CD4-positive, alpha-beta T cell treated with Interleukin-15 for 1 hour (primary cell): ENCODE results near the gene AJAP1.

Source experiments
- DNase-seq: peaks from one replicate; pipeline ENCODE4 v3.0.0-alpha.2; 2020

The AJAP1 gene

DNA sequence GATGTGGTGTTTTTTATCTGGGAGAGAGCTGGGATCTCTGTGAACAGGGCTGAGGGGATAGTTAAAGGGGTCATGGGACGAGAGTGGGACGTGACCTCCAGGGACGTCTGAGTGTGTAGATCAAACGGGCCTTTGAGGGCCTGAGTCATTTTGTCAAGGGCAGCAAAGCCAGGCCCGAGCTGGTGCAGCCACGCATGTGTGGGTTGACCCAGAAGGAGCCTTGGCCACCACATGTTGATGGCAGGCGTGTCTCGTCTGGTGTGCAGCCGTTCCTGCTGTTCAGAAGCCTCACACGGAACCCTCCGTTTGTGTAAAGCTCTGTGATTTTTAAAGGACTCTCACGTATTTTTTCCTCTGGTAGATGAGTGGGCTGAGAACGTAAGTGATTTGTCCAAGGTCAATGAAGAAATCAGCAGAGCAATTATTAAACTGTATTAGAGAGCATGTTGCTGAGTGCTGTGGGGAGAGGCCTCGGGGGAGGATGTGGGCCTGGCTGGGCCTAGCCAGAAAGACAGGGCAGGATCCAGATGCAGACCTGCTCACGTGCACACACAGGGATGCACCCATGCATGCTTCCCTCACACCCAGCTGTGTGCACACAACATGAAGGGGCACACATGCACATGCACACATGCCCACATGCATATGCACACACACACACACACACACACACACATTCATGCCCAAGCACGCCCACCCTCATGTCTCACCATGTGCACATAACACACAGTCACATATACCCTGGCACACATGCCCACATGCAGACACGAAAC lies 89.8 kb downstream of the AJAP1 start:
- no peak for DNase-seq

DNA sequence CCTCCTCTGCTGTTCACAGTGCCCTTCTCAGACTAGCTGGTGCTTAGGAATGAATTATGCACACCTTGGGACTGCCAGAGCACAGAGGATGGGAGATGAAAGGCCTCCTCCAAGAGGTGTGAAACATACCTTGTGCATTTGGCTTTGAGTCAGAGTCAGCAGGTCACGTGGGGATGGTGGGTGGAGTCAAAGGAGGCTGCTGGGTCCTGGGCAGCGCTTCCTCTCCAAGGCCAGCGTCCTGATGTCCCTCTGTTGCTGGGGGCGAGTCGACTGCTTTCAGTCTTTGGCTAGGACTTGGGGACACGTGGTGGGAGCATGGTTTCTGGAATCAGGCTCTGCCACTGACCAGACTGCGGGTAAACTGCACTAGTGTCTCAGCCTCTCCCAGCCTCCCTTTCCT lies 91.2 kb downstream of the AJAP1 start:
- no peak for DNase-seq

DNA sequence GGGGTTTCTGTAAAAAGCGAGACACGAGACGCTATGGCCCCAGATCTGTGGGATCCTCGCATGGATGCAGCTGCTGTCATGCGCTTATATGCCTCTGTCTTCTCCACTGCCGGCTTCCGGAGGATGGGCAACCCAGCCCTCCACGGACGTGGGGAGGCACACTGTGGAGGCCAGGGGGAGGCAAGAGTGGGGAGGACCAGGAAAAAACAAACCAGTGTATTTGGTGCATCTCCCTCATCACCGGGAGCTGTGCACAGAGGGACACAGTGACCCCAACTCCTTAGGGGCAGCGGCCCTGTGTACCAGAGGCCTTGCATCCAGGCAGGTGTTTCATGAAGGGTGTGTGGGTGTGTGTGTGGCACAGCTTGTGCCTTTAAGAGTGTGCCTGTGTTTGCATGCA lies 95.0 kb downstream of the AJAP1 start:
- no peak for DNase-seq

DNA sequence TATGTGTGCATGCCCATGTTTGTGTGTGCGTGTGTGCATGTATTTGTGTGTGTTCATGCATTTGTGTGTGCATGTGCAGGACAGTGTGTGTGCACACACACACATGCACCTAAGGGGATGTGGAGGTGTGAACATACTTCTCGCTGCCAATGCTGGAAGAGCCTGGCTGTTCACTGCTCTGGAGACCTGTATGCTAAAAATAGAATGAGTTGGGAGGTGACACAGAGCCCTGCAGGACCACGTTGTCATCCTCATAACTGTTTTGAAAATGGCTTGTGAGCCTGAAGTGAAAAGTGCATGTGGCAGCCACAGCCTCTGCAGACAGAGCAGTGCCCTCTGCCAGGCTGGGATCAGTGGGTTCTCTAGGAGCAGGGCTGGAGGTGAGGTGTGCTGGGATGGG lies 95.8 kb downstream of the AJAP1 start:
- no peak for DNase-seq

DNA sequence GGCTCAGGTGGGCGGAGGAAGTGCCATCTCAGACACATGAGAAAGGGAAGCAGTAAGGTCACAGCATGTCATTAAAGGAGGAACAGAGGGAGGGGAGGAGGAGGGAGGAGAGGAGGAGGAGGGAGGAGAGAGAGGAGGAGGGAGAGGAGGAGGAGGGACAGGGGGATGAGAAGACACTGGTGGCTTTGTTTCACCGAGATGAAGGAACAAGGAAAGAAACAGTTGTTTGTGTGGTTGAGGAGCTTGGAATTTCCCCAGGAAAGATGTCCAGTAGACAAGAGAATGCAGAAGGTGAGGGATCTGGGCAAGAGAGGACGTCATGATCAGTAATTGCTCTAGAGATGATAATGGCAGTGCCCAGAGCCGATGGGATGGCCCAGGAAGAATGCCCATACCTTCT lies 97.7 kb downstream of the AJAP1 start:
- no peak for DNase-seq

DNA sequence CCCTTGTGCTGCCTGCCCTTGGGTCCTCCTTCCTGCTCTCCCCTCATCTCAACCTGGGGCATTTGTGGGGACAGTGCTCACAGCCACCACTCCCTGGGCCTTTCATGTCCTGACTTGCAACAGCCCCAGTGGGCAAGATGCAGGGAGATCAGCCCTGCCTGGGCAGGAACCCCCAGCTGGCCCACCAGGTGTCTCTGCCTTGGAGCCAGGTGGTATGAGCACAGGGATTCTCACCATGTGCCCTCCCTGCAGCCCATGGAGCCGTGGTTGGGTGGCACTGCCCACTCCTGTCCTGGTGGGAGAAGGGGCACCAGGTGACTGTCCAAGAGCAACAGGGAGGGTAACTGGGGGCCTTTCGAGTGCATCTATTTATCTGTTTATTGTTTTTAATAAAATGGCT lies 100.4 kb downstream of the AJAP1 start:
- DNase-seq, result no peak

DNA sequence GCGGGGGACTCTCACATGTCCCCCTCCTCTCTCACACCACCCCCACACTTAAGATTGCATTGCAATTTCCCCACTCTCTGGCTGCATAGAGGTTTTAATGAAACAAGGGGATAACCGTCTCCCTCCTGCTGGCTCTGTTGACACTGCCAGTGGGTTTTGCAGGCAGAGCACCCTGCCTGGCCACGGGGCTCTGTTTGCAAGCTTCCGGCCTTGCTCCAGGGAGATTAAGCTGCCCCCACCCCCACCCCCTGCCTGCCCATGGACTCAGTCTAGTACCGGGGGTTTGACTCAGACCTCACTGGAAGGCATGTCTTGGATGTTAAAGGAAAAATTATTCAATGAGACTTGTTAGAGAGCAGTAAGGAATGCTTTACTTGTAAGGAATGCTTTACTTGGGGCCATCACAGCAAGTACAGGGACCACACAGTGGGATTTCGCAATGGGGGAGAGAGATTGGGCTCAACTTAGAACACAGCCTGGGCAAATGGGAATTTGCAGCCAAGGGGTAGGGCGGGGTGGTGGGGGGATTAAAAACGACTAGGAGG lies 101.0 kb downstream of the AJAP1 start:
- DNase-seq, result no peak

DNA sequence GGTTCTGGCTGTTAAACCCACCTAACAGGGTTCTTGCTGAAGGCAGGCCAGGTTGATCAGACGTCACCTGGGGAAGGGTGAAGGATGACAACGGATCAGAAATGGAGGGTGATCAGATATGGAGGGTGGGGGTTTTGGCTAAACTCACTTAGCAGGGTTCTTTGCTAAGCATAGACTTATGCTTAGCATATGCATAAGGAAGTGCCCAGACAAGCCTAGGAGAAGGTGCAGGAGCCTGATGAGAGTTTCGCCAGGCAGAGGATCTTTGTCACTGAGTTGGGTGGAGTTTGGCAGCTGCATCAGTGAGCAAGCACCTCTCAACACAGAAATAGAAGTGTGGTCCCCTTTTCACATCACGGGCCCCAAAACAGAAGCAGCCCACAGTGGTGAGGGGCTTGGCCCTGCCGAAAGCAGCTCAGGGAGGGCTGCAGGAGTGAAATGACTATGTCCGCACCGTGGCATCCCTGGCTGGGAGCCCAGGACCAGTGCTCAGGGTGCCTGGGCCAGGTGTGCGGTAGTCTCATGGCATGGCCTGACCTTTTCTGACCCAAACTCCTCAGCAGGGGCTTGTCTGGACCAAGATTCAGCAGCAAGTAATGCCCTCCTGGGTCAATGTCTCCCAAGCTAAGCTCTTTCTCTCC lies 101.6 kb downstream of the AJAP1 start:
- DNase-seq, result no peak

DNA sequence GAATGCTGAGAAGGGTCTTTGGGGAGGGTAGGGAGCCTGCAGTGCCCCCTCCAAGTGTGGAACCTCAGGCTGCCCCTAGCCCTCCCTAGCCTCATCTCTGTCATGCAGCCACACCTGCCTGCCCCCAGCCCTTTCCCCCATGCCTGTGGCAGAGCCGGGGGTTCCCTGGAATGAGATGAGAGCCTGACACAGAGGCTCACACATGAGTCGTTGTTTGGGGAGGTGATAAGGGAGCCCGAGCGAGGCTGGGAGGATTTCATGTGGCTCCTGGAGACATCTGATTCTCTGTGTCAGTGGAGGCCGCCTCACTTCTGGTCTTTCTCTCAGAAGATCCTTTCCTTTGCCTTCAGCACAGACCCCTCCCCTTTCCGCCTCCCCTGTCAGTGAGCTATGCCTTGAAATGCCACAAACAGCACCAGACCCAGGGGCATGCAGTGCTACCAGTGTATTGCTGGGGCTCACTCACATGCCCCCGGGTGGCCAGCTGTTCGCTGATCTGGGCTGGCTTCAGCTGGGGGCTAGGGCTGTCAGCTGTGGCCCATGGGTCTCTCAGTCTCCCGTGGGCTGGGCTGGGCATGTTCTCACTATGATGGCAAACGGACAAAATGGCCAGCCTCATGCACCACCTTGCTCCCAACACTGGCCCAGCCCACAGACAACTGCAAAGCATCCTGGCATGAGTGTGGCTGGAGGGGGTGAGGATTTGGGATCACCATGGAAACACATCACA lies 102.6 kb downstream of the AJAP1 start:
- DNase-seq, result no peak

DNA sequence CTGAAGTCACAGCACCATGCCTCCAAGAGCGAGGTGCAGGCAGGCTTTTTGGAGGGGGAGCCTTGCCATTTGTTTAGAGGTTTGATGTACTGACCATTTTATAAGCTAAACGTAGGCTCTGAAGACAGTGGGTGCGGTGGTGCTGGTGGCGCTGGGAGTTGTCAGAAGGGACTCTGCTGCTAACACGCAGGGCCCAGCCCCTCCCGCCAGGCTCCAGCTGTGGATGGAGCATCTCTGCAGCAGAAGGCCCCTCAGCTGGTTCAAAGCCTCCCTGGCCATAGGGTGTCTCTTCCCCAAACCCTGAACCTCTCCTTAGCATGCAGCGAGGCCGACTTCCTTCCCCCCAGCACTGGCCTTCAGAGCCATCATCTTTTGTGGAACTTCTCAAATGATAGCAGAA lies 105.3 kb downstream of the AJAP1 start:
- no peak for DNase-seq

DNA sequence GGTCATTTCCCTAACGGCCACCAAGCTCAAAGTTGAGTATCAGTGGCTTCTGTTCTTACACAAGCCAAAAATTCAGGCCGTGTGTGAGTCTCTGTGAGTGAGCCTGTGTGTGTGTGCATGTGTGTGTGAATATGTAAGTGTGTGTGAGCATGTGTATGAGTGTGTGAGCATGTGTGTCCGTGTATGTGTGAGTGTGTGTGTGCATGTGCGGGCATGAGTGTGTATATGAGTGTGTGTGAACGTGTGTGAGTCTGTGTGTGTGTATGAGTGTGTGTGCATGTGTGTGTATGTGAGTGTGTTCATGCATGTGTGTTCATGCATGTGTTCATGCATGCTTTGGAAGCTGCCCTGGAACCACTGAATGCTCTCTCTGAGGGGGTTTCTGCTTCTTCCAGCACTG lies 105.7 kb downstream of the AJAP1 start:
- no peak for DNase-seq

DNA sequence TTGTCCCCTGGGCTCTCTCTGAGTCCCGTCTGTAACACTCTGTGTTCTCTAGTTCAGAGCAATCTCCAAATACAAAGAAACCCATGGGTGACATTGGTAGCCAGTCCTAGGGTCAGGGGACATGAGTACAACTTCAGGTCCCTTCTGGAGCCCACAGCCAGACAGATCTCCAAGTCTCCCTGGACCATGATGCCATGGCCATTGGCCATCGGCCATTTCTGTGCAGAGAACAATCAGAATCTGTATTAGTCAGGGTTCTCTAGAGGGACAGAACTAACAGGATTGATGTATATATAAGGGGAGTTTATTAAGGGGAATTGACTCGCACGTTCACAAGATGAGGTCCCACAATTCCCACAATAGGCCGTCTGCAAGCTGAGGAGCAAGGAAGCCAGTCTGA lies 106.9 kb downstream of the AJAP1 start:
- DNase-seq, result no peak

DNA sequence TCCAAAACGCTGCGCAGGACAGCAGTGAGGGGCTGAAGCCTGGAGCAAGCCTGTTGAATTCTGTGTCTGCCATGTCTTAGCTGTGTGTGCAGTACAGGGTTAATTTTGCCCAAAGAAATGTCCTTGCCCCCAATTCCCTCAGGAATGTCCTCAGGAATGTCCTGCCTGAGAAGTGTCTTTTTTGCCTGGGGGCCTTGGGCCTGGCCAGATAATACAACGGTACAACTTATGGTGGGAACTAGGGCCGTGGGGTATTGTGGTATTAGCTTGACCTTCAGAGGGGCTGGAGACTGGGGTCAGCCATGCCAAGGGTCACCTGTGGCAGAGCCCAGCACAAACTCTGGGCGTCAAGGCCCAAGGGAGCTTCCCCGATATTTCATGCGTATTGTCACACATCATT lies 107.7 kb downstream of the AJAP1 start:
- no peak for DNase-seq

DNA sequence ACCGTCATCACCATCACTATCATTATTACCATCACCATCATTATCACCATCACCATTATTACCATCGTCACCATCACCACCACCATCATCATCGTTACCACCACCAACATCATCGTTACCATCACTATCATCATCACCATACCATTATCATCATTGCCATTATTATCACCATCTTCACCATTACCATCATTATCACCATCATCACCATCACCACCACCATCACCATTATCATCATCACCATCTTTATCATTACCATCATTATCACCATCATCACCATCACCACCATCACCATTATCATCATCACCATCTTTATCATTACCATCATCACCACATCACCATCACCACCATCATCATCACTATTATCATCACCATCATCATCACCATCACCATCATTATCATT lies 112.9 kb downstream of the AJAP1 start:
- no peak for DNase-seq

DNA sequence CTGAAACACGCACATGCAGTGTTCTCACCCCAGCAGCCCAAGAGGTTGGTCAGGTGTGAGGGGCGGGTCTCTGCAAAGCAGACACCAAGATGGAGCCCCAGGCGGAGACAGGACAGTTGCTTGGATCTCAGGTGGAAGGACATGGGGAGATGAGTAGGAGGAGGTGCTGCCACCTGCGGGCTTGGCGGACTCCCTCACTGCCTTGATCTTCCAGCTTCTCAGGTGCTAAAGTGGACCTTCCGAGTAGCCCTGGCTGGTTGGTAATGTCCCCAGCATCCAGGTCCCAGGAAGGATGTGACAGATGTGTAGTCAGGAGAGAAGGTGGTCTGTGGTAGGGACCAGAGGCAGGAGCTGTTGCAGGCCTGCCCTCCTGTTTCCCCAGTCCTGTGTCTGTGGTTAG lies 114.1 kb downstream of the AJAP1 start:
- DNase-seq, result no peak

DNA sequence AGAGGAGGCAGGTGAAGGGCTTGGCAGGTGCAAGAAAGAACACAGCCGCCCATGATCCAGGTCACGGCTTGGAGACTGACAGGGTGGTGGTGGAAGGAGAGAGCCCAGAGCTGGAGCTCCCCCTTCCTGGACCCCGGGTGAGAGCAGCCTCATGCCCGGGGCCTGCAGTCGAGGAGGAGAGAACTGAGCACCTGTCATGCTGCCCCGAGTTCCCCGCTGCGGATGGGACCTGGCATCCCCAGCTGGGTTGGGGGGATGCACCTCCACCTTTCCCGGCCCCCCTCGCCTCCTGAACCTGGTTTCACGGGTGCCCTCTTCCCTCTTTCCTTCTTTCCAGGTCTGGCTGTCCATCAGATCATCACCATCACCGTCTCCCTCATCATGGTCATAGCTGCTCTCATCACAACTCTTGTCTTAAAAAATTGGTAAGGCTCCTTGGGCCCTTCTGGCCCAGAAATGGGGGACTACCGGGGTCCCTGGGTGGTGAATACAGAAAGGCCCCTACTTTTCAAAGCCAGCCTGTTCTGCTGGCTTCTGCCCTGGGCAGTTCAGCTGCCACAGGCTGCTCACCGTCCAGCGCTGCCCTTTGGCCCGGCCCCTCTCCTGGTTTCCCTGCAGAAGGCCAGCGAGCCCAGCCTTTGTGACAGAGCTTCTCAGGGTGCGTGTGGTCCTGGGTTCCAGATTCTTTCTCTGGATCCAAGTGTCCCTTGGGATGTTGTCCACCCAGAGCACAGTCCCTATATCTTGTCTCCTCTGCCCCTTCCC lies 115.3 kb downstream of the AJAP1 start:
- no peak for DNase-seq

DNA sequence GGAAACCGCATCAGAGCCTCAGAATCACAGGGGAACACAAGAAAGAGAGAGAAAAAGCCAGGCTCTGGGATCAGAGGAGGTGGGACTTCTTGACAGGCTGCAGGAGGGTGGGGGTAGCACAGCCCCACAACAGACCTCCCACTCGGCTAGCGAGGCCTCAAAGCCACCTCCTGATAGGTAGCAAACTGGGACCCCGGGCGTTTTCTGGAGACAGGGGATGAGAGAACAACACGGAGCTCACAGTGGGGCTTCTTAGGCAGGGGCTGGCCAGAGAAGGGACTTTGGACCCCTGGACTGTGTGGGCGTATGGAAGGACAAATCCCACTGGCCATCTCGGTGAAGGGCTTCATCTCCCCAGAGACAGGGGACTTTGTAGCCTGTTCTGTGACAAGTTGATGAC lies 116.3 kb downstream of the AJAP1 start:
- no peak for DNase-seq

DNA sequence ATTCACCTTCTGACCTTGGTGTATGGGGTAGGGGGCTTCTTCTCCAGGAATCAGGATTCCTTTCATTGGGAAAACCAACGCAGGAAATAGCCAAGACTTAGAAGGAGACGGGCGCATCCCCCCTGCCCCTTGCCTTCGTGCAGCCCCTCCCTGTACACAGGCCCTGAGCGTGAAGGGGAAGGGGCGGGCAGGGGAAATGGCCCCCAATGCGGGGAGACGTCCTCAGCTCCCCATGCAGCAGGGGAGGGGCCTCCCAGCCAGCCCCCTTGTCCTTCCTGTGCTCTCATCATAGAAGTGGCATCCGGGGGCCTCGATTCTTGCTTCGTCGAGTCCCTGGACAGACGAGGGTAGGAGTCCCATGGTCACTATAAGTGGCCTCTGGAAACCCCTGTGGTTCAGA lies 116.9 kb downstream of the AJAP1 start:
- no peak for DNase-seq

DNA sequence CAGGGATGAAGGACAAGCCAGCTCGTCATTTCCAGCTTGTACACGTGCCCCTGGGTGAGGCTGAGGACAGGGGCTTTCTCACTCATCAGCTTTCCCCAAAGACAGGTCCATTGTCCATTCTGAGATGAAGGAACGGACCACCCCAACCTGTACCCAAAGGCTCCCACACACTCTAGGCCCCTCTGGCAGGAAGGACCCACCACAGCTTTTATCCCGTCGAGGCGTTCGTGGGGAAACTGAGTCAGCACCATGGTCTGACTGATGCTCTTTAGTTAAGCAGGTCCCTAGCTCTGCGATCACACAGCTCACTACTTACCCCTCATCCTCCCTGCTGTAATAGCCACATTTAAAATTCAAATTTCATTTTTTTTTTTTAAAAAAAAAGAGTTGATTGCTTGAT lies 117.3 kb downstream of the AJAP1 start:
- no peak for DNase-seq

DNA sequence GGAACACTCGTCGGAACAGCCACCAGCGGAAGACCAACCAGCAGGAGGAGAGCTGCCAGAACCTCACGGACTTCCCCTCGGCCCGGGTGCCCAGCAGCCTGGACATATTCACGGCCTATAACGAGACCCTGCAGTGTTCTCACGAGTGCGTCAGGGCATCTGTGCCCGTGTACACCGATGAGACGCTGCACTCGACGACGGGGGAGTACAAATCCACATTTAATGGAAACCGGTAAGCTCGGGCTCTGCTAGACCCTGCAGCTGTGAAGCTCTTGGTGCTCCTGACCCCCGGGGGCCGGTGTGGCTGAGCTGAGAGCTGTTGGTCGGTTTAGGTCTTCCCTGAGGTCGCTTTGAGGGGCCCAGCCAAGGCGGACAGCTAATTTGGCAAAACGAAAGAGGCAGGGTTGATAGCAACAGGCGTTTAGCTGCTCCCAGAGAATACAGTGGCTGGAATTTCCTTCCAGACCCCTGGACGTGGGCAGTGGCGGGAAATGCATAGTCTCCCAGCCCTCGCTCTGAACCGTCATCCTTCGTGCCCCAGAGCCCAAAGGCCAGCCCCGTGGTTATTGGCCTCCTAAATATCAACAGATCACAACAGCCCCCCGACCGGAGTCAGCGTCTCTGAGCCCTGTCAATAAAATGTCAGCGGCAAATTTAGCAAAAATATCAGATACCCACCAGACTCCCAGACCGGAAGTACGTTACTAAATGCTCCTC lies 118.0 kb downstream of the AJAP1 start:
- no peak for DNase-seq

DNA sequence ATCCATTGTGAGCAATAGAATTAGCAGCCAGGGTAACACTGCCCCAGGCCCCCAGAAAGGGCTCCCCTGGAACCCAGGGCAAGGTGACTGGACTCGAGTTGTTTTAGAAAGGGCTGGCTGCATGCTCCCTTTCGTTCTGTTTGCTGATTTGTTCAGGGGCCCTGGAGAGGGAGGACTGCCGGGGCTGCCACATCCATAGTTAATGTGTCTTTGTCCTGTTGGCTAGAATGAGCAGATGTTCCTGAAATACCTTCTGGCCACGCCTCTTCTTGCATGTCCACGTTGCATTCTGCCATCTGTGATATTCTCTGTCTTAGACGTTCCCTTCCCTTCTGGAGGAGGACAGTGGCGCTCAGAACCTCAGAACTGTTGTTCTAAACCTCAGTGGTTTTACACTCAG lies 118.8 kb downstream of the AJAP1 start:
- DNase-seq, result no peak

DNA sequence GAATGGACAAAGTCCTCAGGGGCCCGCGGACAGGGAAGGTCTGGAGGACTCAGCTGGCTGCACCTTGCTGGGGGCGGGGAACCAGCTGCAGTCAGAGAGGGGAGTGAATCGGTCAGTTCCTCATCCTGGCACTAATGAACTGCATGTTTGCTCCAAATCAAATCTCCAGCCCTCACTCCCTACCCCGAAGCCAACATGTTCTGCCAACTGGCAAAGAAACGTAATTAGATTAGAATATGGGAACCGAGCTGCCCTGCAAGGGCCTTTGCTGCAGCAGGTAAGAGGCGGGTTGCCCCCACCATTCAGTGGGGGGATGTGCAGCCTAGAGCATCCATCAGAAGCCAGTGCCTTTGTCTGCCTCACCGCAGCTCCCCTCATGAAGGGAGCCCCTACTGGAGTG lies 121.1 kb downstream of the AJAP1 start:
- DNase-seq, result no peak

DNA sequence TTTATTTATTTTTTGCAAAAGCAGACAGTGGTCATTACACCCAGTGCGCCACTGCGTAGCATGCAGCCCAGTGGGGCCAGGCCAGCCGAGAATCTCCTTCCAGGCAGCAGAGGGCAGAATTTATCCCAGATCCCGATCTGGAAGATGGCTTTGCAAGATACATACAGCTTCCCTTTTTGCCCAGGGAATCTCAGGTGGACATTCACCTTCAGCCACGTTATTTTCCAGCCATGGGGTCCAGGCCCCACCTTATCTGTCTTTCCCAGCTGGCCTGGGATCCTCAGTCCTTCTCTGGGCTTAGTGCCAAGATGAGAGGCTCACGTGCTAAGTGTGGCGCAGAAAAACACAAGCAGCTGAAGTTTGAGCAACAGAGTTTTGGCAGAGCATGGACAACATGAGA lies 123.6 kb downstream of the AJAP1 start:
- DNase-seq, result no peak
